KOPT-K1 (cell line): ENCODE measurements around the gene POFUT2.

Experiments
- H3K27ac ChIP-seq: fragments of 200-600 bp; sonication (generic); 2 replicates; pipeline ENCODE4 v1.5.1; 2016; ENCODE audit warnings: antibody characterized with exemption, mild to moderate bottlenecking, low read depth, low read length; ENCODE audit not compliant: poor library complexity, severe bottlenecking
- H3K36me3 ChIP-seq: fragments of 200-600 bp; sonication (generic); 2 replicates; pipeline ENCODE4 v1.5.1; 2017; ENCODE audit warnings: antibody characterized with exemption, mild to moderate bottlenecking, low read length, moderate library complexity; ENCODE audit not compliant: insufficient read depth
- H3K9me3 ChIP-seq: fragments of 200-600 bp; sonication (generic); 2 replicates; pipeline ENCODE4 v1.5.1; 2017; ENCODE audit warnings: antibody characterized with exemption, low read length, mild to moderate bottlenecking; ENCODE audit not compliant: insufficient read depth, poor library complexity, severe bottlenecking

Gene POFUT2

DNA sequence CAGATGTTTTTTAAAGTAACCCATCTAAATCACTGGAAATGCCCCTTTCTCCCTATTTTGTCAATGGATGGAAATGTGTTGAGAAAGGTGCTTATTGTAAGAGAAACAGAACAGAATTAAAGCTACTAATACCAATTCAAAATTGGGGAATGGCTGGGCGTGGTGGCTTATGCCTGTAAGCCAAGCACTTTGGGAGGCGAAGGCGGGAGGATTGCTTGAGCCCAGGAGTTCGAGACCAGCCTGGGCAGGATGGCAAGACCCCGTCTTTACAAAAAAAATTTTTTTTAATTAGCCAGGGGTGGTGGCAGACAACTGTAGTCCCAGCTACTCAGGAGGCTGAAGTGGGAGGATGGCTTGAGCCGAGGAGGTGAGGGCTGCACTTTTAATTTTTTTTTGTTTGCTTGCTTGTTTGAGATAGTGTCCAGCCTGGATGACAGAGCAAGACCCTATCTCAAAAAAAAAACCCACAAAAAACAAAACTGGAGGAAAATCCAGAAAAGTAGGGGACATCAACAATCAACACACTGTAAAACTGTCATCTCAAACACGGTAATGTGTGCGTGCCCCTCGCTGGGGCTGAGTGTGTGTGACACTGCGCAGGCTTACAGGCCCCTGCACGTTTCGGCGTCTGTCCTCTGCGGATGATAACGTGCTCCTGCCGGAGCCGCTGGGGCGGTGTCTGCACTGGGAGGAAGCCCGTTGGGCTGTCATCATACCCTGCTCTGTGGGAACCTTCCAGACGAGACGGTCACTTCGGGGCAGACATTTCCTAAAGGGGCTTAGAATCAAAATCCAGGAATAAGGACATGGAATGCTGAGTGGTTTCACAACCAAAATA lies 11.6 kb upstream of the POFUT2 start:
- Histone ChIP-seq H3K9me3 (no peaks in the 10 kb centered on the region), H3K27ac (no peak overlapping the region), H3K36me3 (no peaks in the 10 kb centered on the region)

GRCh38 chr21:45297869-45298268 lies 10.2 kb upstream of the POFUT2 start:
- Histone ChIP-seq H3K36me3 (no peaks in the 10 kb centered on the region), H3K27ac (no peak overlapping the region), H3K9me3 (no peaks in the 10 kb centered on the region)

DNA sequence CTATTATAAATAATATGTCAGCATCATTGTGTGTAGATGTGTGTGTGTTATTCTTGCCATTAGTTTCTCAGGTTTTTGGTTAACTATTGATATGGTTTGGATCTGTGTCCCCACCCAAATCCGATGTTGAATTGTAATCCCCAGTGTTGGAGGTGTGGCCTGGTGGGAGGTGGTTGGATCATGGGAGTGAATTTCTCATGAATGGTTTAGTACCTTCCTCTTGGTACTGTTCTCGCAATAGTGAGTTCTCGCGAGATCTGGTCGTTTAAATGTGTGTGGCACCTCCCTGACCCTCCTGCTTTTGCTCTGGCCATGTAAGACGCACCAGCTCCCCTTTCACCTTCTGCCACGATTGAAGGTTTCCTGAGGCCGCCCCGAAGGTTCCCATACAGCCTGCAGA lies 9.6 kb upstream of the POFUT2 start:
- Histone ChIP-seq H3K36me3 (no peaks in the 10 kb centered on the region), H3K9me3 (no peaks in the 10 kb centered on the region), H3K27ac (no peak overlapping the region)

GRCh38 chr21:45296638-45297037 lies 8.9 kb upstream of the POFUT2 start:
- H3K36me3 ChIP-seq: no peaks in the 10 kb centered on the region
- no peaks in the 10 kb centered on the region for H3K9me3 ChIP-seq
- H3K27ac ChIP-seq: no peak overlapping the region

- no peaks in the 10 kb centered on the region for H3K9me3 ChIP-seq
- H3K36me3 ChIP-seq: no peaks in the 10 kb centered on the region
- no peak overlapping the region for H3K27ac ChIP-seq
Measured at GRCh38 chr21:45295576-45296365, 8.1 kb upstream of the POFUT2 start.

- Histone ChIP-seq H3K36me3 (no peaks in the 10 kb centered on the region), H3K27ac (no peak overlapping the region), H3K9me3 (no peaks in the 10 kb centered on the region)
Measured at GRCh38 chr21:45294509-45295291, 7.0 kb upstream of the POFUT2 start.

DNA sequence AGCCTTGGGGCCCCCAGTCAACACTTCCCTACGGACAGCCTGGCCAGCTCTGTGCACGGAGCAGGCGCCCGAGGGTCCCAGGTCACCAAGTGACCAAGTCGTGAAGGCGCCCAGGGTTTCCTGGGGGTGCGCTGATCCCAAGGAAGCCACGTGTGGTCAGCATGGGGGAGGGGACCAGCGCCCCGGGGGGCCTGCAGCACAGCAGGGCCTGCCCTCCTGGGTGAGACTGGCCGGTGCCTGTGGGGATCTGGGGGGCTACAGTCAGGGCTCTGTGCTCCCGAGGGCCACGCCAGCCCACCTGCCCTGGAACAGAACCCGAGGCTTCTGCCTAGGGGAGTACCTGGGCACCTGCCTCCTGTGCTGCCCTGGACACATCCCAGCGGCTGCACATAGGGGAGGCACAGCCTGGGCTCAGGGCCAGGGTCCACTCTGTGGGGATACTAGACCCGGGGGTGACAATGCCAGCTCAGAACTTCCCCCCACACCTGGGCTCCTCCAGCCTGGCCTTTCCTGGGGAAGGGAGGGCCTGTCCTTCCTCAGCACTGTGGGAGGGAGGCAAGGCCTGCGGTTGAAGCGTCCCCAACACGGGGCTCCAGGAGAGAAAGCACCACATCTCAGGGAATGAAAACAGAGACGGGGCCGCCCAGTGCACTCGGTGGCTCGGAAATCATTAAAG lies 6.2 kb upstream of the POFUT2 start:
- Histone ChIP-seq H3K9me3 (no peaks in the 10 kb centered on the region), H3K36me3 (no peaks in the 10 kb centered on the region), H3K27ac (no peak overlapping the region)

GRCh38 chr21:45293220-45293725 lies 5.6 kb upstream of the POFUT2 start:
- H3K9me3 ChIP-seq: no peaks in the 10 kb centered on the region
- no peak overlapping the region for H3K27ac ChIP-seq
- H3K36me3 ChIP-seq: no peaks in the 10 kb centered on the region

DNA sequence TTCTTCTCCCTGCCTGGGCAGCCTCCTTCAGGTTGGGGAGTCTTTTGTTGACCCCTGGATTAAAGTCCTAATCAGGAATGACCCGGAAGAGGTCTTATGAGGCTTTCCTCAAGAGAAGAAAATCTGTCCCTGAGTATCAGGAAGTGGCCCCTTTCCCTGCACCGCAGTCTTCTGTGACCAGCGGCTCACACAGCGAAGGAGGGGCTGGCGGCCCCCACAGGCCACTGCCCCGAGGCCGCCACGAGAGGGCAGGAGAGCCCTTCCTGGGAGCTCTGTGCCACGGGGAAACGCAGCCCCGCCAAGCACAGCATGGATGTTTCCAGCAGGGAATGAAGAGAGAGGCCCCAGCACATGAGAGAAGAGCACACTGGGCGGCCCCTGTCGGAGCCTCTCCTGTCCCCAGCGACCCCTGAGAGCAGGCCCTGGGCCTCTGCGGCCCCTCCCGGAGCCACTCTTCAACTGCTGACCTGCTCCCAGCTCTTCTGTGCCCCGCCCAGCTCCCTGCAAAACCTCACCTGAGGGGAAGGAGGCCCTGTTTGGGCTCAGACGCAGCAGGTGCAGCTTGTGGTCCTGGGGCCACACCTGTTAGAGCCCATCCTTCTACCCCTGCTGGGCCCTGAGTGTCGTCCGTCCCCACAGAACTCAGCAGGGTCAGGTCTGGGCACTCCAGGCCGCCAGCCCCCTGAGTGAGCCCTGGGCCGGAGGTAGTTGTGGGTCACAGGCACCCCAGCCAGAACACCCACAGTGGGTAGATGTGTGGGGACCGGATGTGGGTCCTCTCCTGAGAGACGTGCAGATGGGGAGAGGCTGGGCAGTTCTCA lies 4.9 kb upstream of the POFUT2 start:
- no peaks in the 10 kb centered on the region for H3K36me3 ChIP-seq
- H3K27ac ChIP-seq: no peak overlapping the region
- H3K9me3 ChIP-seq: no peaks in the 10 kb centered on the region

- no peak overlapping the region for H3K27ac ChIP-seq
Measured at GRCh38 chr21:45291613-45292398, 4.1 kb upstream of the POFUT2 start.

GRCh38 chr21:45290948-45291612 lies 3.4 kb upstream of the POFUT2 start:
- Histone ChIP-seq H3K9me3 (no peaks in the 10 kb centered on the region), H3K27ac (no peak overlapping the region), H3K36me3 (no peaks in the 10 kb centered on the region)

More at GRCh38 chr21:45291613-45292398, 4.1 kb upstream of the POFUT2 start:
- no peaks in the 10 kb centered on the region for H3K36me3 ChIP-seq
- no peaks in the 10 kb centered on the region for H3K9me3 ChIP-seq

- Histone ChIP-seq H3K9me3 (no peaks in the 10 kb centered on the region), H3K27ac (no peak overlapping the region), H3K36me3 (peaks cover 10% of the 10 kb centered on the region; the same call in 1 of the 2 replicates)
Measured at GRCh38 chr21:45289655-45290515, 2.2 kb upstream of the POFUT2 start.
